Measurements from ENCODE around the gene PURB.
"Not testable (repeated sequence)": the region's sequence is repeated elsewhere in the genome, so short reads cannot be mapped to it uniquely, and the experiment has no call there.

Gene PURB

DNA sequence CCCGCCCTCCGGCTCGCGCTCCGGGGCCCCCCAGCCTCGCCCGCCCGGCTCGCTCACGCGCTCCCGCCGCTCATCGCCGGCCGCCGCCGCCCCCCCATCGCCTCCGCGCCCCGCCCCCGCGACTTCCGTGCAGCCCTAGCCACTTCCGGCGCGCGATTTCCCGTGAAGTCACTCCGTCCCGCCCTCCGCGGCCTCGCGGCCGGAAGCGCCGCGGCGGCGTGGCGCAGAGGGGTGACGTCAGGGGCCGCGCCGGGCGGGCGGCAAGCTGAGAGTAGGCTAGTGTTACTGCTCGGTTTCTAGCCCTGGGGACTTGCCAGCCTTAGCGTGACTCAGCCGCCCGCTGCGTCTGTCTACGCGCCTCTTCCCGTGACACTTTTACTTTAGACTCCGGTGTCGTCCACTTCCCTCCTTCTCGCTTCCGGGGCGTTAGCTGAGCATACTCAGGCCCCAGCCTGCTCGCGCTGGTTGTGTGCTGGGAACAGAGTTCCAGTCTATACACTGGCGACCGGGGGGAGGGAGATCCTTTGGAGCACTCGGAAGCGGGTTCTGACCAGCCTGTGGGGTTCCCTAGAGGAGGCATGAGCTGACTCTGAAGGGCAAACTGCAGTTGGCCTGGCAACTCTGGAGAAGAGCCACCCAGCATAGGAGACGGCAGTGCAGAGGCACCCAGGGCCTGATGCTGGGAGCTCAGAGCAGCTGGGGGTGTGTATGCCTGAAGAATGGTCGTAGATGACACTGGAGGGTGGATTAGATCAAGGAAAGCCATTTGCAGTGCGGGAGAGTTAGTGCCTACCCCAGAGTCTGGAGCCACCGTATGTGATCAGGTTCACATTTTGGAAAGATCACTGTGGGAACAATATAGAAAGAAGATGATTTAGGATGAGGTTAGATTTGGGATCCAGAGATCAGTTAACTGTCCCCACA lies at the start of gene PURB:
Gene PURB, minus strand, starts transcription at position 137 of the 924 bp plus-strand sequence. CDS start 182 bp downstream, outside the sequence.
- peak; percentile 97 for DNase-seq

DNA sequence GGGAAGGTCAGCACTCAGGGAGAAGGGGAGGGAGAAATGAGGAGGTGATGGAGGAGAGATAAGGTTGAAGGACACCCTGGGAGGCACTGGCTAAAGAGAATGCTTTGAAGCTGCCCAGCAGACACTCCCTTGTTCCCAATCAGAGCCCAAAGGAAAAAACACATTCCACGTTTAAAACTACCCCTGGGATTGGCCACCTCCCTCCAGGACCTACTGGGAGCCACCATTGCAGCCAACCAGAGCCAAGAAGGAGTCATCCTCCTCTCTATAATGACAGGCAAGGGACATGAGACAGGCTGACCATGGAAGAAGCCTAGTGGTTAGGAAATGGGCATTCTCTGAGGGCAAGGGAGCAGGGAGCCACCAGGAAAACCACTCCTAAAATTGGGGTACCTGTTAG lies 49.7 kb upstream of the PURB start:
- no peak for DNase-seq

DNA sequence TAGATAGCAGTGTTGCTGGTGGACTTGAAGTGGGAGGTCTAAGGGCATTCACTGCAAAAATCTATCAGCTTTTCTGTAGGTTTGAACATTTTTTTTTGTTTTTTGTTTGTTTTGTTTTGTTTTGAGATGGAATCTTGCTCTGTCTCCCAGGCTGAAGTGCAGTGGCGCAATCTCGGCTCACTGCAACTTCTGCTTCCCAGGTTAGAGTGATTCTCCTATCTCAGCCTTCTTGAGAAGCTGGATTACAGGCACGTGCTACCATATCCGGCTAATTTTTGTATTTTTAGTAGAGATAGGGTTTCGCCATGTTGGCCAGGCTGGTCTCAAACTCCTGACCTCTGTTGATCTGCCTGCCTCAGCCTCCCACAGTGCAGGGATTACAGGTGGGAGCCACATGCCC lies 49.2 kb upstream of the PURB start:
- not testable (repeated sequence) for DNase-seq

DNA sequence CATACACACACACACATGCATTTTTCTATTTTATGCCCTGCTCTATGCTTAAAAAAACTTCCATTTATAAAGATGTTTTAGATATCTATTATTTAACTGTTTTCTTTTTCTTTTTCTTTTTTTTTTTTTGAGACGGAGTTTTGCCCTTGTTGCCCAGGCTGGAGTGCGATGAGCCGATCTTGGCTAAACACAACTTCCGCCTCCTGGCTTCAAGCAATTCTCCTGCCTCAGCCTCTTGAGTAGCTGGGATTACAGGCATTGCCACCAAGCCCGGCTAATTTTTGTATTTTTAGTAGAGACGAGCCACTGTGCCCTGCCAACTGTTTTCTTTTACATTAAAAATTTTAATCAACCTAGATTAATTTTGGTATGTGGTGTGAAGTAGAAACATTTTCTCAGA lies 45.6 kb upstream of the PURB start:
- DNase-seq: no peak

DNA sequence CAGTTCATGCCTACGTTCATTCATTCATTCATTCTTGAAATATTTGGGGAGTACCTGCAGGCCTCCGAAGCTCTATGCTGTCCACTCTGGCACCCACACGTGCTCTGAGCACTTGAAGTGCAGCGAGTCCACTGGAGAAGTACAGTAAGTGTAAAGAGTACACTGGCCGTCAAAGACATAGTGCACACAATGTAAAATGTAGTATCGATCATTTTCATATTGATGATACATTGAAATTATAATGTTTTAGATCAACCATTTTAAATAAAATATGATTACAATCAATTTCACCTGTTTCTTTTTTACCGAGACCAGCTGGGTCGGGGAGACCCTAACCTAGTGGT lies 37.0 kb upstream of the PURB start:
- no peak for DNase-seq

DNA sequence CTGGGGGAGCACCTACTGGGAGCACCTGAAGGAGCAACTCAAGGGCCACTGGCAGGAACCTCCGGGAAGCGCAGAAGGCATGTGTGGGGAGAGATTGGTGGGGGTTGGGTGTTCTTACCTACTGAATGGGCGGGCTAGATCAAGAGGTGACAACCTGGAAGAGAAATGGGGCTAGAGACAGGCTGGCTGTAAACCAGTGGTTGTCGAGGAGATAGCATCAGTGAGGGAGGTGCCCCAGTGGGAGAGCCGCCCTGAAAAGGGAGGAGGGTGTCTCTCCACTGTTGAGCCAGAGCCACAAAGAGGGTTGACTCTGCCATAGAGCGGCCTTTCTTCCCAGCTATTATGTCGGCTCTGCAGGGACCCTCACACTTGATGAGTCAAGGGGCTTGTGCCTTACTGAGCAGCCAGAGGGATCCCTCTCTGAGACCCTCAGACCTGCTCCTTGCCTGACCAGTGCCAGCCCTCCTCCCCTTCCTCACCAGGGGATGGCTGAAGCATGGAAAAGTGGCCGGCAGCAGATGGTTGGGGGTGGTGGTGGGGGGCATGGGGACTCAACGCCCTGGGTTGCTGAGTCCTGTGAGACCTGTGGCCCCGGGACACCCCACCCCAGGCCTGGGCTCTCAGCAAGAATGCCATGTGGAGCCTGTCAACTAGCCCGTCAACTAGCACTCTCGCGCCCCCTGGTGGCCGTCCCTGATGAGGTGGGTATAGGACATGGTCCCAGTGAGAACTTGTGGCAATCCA lies 36.4 kb upstream of the PURB start:
- DNase-seq: peak; percentile 94

DNA sequence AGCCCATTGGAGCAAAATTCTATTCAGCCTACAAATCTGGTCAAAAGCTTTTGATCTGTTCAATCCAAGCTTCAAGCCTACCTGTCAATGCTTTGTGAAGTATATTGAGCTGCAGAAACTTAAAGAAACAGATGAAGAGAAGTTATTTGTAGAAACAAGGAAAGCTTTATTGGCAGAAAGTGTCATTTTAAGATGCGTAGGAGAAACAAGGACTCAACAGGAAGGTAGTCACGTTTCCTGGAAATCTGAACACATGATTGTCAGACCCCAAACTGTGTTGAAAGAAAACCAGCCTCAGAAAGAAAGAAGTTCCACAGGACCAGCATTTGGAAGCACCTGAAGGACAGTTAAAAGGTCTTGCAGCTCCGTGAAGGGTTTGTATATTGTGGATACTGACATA lies 34.8 kb upstream of the PURB start:
- DNase-seq: no peak

DNA sequence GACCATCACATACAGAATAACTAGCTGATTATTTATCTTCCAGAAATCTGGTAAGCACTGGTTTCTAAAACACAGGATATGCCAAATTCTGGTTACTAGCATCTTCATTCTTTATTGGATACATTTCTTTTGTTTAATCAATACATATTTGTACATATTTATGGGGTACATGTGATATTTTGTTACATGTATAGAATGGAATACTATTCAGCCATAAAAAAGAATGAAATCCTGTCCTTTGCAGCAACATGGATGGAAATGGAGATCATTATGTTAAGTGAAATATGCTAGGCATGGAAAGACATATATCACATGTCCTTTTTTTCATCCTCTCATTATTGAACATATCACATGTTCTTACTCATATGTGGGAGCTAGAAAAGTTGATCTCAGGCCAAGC lies 32.7 kb upstream of the PURB start:
- DNase-seq: no peak

DNA sequence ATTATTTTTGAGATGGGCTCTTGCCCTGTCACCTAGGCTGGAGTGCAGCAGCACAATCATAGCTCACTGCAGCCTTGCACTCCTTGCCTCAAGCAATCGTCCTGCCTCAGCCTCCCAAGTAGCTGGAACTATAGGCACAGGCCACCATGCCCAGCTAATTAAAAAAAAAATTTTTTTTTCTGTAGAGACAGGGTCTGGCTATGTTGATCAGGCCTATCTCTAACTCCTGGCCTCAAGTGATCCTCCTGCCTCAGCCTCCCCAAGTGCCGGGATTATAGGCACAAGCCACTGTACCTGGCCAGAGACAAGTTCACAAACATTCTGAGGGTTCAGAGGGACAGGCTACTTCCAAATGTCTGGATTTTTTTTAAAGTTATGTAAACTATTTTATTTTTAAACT lies 32.1 kb upstream of the PURB start:
- DNase-seq: no peak

DNA sequence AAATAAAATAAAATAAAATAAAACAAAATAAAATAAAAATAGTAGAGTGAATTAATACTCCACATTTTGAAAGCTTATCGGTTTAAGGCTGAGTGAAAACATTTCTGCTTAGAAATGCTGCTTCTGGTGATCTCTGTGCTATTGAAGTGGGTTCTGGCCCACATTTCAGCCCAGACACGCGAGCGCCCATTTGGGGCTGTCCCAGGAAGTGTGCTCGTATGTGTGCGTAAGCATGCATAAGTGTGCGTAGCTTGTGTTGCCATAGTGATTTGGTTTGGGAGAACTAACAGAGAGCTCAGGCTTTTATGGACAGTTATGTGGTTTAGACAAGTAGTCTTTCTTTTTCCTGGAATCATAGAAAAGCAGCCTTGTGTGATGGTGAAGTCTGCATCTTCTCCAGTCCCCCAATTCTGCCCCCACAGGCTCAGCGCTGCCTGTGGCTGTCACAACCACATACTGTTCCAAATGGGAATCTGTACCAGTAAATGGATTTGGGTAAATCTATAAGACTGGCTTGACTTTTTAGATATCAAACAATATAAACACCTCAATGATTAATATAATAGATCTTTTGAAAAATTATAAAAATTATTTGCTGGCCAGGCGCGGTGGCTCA lies 29.8 kb upstream of the PURB start:
- DNase-seq: no peak

DNA sequence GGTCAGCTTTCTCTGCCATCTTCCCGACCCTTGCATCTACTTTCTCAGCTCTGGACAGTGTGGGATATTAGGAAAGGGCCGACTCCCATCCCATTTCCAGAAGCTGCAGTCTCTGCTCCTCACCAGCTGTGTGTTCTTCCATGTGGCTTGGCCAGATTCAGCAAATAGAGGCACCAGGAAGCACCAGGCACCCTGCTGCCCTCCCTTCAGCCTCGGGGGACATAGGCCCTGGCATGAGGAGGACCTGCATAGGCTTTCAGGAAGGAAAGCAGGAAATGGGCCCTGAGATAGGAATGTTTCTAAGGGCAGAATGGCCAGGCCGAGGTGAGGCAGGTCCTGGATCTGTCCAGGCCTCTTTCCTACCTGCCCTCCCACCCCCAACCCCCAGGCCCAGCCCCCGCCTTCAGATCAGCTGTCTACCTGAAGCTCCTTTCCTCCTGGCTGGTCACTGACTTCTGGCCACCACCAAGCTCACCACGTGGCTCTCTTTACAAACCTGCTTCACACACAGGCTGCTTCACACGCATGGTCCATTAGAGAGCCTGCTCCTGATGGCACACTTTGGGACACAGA lies 27.5 kb upstream of the PURB start:
- DNase-seq: no peak

DNA sequence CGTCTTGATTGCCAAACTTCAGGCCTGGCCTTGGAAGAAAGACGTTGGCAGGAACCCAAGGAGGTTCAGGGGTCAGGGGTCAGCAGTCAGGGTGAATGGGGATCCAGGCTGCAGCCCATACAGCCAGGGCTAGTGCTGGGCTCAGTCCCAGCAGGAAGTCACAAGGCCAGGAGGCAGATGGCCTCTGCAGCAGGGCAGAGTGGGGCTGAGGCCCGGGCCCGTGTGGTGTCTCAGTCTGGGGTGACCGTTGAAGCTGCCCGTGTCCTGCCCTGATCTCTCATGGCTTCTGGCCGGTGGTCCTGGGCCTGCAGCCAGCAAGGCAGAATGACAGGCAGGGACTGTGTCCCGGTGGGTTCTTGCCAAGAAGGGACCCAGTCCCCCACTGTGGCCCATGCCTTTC lies 26.6 kb upstream of the PURB start:
- DNase-seq: no peak

DNA sequence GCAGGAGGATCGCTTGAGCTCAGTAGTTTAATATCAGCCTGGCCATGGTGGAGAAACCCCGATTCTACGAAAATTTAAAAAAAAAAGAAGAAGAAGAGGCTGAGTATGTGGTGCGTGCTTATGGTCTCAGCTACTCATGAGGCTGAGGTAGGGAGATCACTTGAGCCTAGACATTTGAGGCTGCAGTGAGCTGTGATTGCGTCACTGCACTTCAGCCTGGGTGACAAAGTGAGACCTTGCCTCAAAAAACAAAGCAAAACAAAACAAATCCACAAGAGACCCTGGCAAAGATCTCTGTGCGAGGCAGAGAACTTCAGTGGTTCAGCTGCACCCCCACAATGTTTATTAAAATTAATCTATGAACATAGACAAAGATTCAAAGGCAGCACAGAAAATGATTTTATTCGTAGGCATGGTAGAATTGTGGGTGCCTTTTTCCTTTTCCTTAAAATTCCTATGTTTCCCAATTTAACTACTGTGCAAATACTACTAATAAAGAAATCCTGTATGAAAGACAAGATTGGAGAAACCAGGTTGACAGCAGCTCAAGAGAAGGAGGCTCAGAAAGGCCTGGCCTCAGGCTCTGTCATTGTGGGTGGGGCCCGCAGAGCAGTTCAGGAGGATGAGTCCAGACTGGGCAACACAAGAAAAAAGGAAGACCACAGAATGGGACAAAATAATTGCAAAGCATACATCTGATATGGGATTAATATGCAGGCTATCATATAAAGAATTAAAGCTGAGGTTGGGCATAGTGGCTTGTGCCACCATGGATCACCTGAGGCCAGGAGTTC lies 24.5 kb upstream of the PURB start:
- DNase-seq: no peak

DNA sequence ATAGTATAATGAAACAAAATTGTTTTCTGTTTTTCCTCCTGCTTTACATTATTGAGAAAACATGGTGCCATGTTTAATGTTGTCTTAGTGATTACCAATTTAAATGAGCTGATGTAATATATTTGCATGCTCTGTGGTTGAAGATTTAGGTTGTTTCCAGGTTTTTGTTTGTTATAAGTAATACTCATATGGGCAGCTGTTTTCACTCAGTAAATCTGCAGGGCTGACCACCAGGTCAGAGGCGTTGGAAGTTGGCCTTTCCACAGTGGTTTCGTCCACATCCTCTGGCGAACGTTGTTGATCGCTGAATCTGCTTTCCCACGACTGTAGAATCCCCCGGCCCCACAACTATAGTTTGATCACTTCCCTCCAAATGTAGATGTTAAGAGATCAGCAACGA lies 21.6 kb upstream of the PURB start:
- no peak for DNase-seq

DNA sequence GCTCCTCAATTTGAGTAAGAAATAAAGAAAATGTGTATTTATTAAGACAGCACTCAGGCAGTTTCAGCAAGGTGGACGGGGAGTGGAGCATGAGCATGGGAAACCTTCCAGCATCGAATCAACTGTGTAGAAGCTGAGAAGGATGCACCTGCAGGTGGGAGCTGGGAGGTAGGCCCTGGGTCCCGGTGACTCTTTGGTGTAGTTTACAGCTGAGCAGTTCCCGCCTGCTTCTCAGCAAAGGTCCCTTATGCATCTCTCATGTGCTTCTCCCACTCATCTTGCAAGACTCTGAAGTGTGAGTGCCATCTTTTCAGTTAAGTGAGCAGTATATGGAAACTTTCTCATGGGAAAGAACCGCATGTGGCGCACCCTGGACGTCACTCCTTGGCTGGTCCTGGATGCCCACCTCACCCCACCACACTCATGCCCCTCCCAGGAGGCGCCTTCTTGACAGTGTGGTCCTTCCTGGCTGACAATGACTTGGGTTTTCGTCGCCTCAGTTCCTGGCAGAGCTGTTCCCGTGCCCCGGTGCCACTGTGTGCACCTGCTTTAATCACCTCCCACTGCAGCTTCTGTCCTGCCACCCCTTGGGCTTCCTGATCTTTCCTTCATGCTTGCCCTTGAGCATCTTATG lies 19.8 kb upstream of the PURB start:
- DNase-seq: no peak

DNA sequence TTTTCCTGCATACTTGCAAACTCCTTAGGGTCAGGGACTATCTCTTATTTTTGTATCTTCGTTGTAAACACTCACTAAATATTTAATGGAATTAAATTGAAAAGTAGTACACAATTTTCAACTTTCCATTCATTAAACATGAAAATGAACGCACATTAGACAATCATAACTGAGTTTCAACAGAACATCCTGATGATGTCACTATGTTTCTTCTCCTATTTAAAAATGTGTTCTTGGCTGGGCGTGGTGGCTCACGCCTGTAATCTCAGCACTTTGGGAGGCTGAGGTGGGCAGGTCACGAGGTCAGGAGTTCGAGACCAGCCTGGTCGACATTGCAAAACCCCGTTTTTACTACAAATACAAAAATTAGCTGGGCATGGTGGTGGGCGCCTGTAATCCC lies 14.1 kb upstream of the PURB start:
- DNase-seq: no peak

DNA sequence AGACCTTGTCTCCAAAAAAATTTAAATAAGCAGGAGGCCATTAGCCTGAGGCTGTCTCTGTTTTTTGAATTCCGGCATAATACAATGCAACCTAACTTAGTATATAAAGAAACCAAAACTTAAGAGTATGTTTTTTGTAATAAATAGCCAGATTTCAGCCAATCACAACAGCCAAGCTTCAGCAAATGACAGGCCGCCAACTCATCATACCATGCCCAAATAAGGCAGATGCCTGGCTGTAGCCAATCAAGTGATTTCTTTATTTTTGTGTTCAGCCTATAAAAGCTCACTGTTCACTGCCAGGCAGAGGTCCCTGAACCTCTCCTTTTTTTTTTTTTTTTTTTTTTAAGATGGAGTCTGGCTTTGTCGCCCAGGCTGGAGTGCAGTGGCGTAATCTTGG lies 12.7 kb upstream of the PURB start:
- no peak for DNase-seq

DNA sequence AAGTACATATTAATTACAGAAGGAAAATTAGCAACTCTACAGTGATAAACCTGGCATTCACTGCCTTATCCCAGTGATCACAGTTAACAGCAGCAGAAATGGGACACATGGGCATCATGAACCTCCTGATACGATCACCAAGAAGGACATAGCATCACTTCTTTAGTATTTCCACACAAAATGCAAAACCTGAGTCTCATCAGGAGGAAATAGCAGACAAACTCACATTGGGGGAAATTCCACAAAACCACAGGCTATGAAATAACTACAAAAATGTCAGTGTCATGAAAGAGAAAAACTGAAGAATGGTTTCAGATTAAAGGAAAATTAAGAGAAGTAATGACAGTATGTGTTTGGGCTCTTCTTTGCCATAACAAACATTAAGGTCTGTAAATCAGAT lies 12.0 kb upstream of the PURB start:
- DNase-seq: no peak

DNA sequence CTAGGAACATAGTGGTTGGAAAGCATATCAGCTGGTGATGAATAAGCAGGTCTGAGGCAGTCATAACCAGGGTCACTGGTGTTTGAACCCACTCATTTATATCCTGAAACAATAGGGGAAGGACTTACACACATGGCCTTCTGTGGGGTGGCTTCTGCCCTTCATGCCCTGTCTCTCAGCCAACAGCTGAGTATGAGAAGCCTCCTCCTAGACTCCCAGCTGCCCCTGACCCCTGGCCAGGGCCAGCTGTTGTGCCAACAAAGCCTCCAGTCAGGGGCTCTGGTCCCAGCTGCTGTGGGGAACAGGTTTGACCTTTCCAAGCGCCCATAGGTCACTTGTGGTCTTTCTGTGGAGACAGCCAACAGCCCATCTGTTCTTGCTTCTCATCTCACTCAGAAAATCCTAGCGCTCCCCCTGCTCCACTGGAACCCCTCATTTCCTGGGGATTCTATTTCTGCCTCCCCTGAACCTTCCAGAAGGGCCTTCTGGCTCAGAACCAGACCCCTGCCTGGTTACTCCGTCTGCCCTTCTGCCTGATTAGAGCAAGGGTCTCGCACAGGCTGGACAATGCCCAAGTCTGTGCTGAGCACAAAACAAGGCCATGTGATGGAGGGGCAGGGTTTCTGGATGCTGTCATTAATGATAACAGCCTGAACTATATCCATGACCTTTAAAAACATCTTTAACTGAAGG lies 9.7 kb upstream of the PURB start:
- DNase-seq: no peak

DNA sequence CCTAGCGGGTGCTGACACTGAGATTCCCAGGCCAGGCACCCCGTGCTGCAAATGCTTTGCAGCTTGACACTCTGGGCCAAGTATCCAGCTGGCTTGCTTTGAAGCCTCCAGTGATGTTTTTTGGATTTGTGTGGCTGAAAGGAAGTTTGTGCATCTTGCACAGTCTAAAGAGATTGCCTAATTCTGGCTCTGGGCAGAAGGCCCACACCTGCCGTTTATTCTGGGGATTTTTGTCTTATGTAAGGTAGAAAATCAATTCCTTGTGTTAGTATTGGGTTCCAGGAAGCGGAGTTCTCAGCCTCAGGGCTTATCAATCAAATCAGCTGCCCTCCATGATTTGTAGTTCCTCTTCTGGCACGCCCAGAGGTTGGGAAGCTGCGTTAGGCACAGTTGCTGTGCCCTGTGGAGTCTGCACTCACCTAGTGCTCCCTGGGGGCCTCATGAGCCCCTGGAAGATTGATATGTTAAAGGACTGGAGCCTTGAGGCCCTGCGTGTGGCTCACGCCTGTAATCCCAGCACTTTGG lies 8.4 kb upstream of the PURB start:
- DNase-seq: no peak

DNA sequence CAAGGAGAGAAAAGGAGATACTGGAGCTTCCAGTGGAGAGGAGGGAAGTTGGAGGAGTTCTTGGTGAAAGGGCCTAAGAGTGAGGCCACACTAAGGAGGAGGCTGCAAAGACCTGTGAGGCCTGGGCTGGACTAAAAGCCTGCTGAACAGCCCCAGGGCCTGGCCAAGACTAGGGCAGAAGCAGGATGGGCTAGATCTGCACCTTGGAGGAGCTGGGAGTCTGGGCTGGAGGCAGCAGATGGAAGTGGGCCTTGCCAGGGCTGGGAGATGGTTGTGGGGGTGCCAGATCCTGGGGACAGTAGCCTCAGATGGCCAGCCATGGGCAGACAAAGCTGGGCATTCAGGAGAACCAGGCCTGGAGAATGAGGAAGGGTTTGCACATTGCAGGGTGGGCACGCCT lies 6.5 kb upstream of the PURB start:
- DNase-seq: no peak

Data from hematopoietic multipotent progenitor cell treated with erythropoietin and hydrocortisone succinate and interleukin-3 and kit ligand, for 6 days (in vitro differentiated cells).